ENCODE results near the gene STAB1.

STAB1 gene

GRCh38 chr3:52490035-52490938 is 4.9 kb upstream of the STAB1 start:
- H3K27ac ChIP-seq (ENCODE audit: low read length): no peak overlapping the region
- H3K9me3 ChIP-seq (ENCODE audit: control insufficient read depth in 1 of 2, low read length in 2 of 2): no peaks in the 10 kb centered on the region
- peaks cover 0 to 14% of the 10 kb centered on the region in 2 donors for H3K4me1 ChIP-seq (ENCODE audit: control insufficient read depth in 1 of 2, insufficient read depth in 2 of 2, low read length in 2 of 2)
- H3K27me3 ChIP-seq (ENCODE audit: low read depth, low read length): no peaks in the 10 kb centered on the region
- no peak overlapping the region for H3K4me3 ChIP-seq (ENCODE audit: low read depth in 1 of 2, low read length in 2 of 2)
- peaks cover 39 to 75% of the 10 kb centered on the region in 2 donors for H3K36me3 ChIP-seq (ENCODE audit: control insufficient read depth in 1 of 2, insufficient read depth in 2 of 2, low read length in 2 of 2)

GRCh38 chr3:52490939-52491526 is 4.1 kb upstream of the STAB1 start:
- no peaks in the 10 kb centered on the region for H3K27me3 ChIP-seq (ENCODE audit: low read depth, low read length)
- peaks cover 0 to 19% of the 10 kb centered on the region in 2 donors for H3K4me1 ChIP-seq (ENCODE audit: control insufficient read depth in 1 of 2, insufficient read depth in 2 of 2, low read length in 2 of 2)
- no peak overlapping the region for H3K4me3 ChIP-seq (ENCODE audit: low read depth in 1 of 2, low read length in 2 of 2)
- H3K9me3 ChIP-seq (ENCODE audit: control insufficient read depth in 1 of 2, low read length in 2 of 2): no peaks in the 10 kb centered on the region
- H3K27ac ChIP-seq (ENCODE audit: low read length): peak overlapping the region; percentile 23
- H3K36me3 ChIP-seq (ENCODE audit: control insufficient read depth in 1 of 2, insufficient read depth in 2 of 2, low read length in 2 of 2): peaks cover 38 to 68% of the 10 kb centered on the region in 2 donors

- Histone ChIP-seq H3K27me3 (ENCODE audit: low read depth, low read length) (no peaks in the 10 kb centered on the region), H3K4me3 (ENCODE audit: low read depth in 1 of 2, low read length in 2 of 2) (no peak overlapping the region), H3K9me3 (ENCODE audit: control insufficient read depth in 1 of 2, low read length in 2 of 2) (no peaks in the 10 kb centered on the region), H3K36me3 (ENCODE audit: control insufficient read depth in 1 of 2, insufficient read depth in 2 of 2, low read length in 2 of 2) (peaks cover 36 to 59% of the 10 kb centered on the region in 2 donors), H3K27ac (ENCODE audit: low read length) (no peak overlapping the region), H3K4me1 (ENCODE audit: control insufficient read depth in 1 of 2, insufficient read depth in 2 of 2, low read length in 2 of 2) (peaks cover 0 to 19% of the 10 kb centered on the region in 2 donors)
Observed at GRCh38 chr3:52492059-52492458, 3.1 kb upstream of the STAB1 start.

- H3K36me3 ChIP-seq (ENCODE audit: control insufficient read depth in 1 of 2, insufficient read depth in 2 of 2, low read length in 2 of 2): peaks cover 27 to 45% of the 10 kb centered on the region in 2 donors
- no peak overlapping the region for H3K27ac ChIP-seq (ENCODE audit: low read length)
- no peak overlapping the region for H3K4me3 ChIP-seq (ENCODE audit: low read depth in 1 of 2, low read length in 2 of 2)
- H3K9me3 ChIP-seq (ENCODE audit: control insufficient read depth in 1 of 2, low read length in 2 of 2): no peaks in the 10 kb centered on the region
- H3K27me3 ChIP-seq (ENCODE audit: low read depth, low read length): no peaks in the 10 kb centered on the region
- H3K4me1 ChIP-seq (ENCODE audit: control insufficient read depth in 1 of 2, insufficient read depth in 2 of 2, low read length in 2 of 2): peaks cover 0 to 19% of the 10 kb centered on the region in 2 donors
Observed at GRCh38 chr3:52493232-52494017, 1.7 kb upstream of the STAB1 start.

- H3K9me3 ChIP-seq (ENCODE audit: control insufficient read depth in 1 of 2, low read length in 2 of 2): no peaks in the 10 kb centered on the region
- no peak overlapping the region for H3K27ac ChIP-seq (ENCODE audit: low read length)
- H3K4me1 ChIP-seq (ENCODE audit: control insufficient read depth in 1 of 2, insufficient read depth in 2 of 2, low read length in 2 of 2): peaks cover 0 to 25% of the 10 kb centered on the region in 2 donors
- H3K36me3 ChIP-seq (ENCODE audit: control insufficient read depth in 1 of 2, insufficient read depth in 2 of 2, low read length in 2 of 2): peaks cover 25 to 36% of the 10 kb centered on the region in 2 donors
- H3K4me3 ChIP-seq (ENCODE audit: low read depth in 1 of 2, low read length in 2 of 2): no peak overlapping the region
- no peaks in the 10 kb centered on the region for H3K27me3 ChIP-seq (ENCODE audit: low read depth, low read length)
Observed at GRCh38 chr3:52494445-52494844, 693 bp upstream of the STAB1 start.

GRCh38 chr3:52495777-52496602 is 852 bp downstream of the STAB1 start:
- peak overlapping the region; percentile 30 to 46 for H3K4me3 ChIP-seq (ENCODE audit: low read depth in 1 of 2, low read length in 2 of 2)
- H3K4me1 ChIP-seq (ENCODE audit: control insufficient read depth in 1 of 2, insufficient read depth in 2 of 2, low read length in 2 of 2): peaks cover 0 to 19% of the 10 kb centered on the region in 2 donors
- peak overlapping the region; percentile 60 for H3K27ac ChIP-seq (ENCODE audit: low read length)
- H3K9me3 ChIP-seq (ENCODE audit: control insufficient read depth in 1 of 2, low read length in 2 of 2): no peaks in the 10 kb centered on the region
- no peaks in the 10 kb centered on the region for H3K27me3 ChIP-seq (ENCODE audit: low read depth, low read length)
- peaks cover 14 to 20% of the 10 kb centered on the region in 2 donors for H3K36me3 ChIP-seq (ENCODE audit: control insufficient read depth in 1 of 2, insufficient read depth in 2 of 2, low read length in 2 of 2)

- Histone ChIP-seq H3K27me3 (ENCODE audit: low read depth, low read length) (no peaks in the 10 kb centered on the region), H3K27ac (ENCODE audit: low read length) (no peak overlapping the region), H3K4me3 (ENCODE audit: low read depth in 1 of 2, low read length in 2 of 2) (no peak overlapping the region), H3K9me3 (ENCODE audit: control insufficient read depth in 1 of 2, low read length in 2 of 2) (no peaks in the 10 kb centered on the region), H3K36me3 (ENCODE audit: control insufficient read depth in 1 of 2, insufficient read depth in 2 of 2, low read length in 2 of 2) (no peaks in the 10 kb centered on the region), H3K4me1 (ENCODE audit: control insufficient read depth in 1 of 2, insufficient read depth in 2 of 2, low read length in 2 of 2) (peaks cover 0 to 16% of the 10 kb centered on the region in 2 donors)
Observed at GRCh38 chr3:52498137-52499054, 3.3 kb downstream of the STAB1 start.

GRCh38 chr3:52501046-52501445 is 5.9 kb downstream of the STAB1 start:
- Histone ChIP-seq H3K27ac (ENCODE audit: low read length) (no peak overlapping the region), H3K9me3 (ENCODE audit: control insufficient read depth in 1 of 2, low read length in 2 of 2) (no peaks in the 10 kb centered on the region), H3K4me1 (ENCODE audit: control insufficient read depth in 1 of 2, insufficient read depth in 2 of 2, low read length in 2 of 2) (peaks cover 0 to 6% of the 10 kb centered on the region in 2 donors), H3K4me3 (ENCODE audit: low read depth in 1 of 2, low read length in 2 of 2) (no peak overlapping the region), H3K27me3 (ENCODE audit: low read depth, low read length) (no peaks in the 10 kb centered on the region), H3K36me3 (ENCODE audit: control insufficient read depth in 1 of 2, insufficient read depth in 2 of 2, low read length in 2 of 2) (no peaks in the 10 kb centered on the region)

GRCh38 chr3:52502001-52502400 is 6.9 kb downstream of the STAB1 start:
- H3K27me3 ChIP-seq (ENCODE audit: low read depth, low read length): no peaks in the 10 kb centered on the region
- H3K36me3 ChIP-seq (ENCODE audit: control insufficient read depth in 1 of 2, insufficient read depth in 2 of 2, low read length in 2 of 2): no peaks in the 10 kb centered on the region
- no peaks in the 10 kb centered on the region for H3K9me3 ChIP-seq (ENCODE audit: control insufficient read depth in 1 of 2, low read length in 2 of 2)
- no peak overlapping the region for H3K27ac ChIP-seq (ENCODE audit: low read length)
- H3K4me3 ChIP-seq (ENCODE audit: low read depth in 1 of 2, low read length in 2 of 2): no peak overlapping the region
- peaks cover 0 to 6% of the 10 kb centered on the region in 2 donors for H3K4me1 ChIP-seq (ENCODE audit: control insufficient read depth in 1 of 2, insufficient read depth in 2 of 2, low read length in 2 of 2)

GRCh38 chr3:52502808-52503350 is 7.7 kb downstream of the STAB1 start:
- Histone ChIP-seq H3K4me3 (ENCODE audit: low read depth in 1 of 2, low read length in 2 of 2) (no peak overlapping the region), H3K36me3 (ENCODE audit: control insufficient read depth in 1 of 2, insufficient read depth in 2 of 2, low read length in 2 of 2) (no peaks in the 10 kb centered on the region), H3K27ac (ENCODE audit: low read length) (no peak overlapping the region), H3K4me1 (ENCODE audit: control insufficient read depth in 1 of 2, insufficient read depth in 2 of 2, low read length in 2 of 2) (peaks cover 0 to 6% of the 10 kb centered on the region in 2 donors), H3K9me3 (ENCODE audit: control insufficient read depth in 1 of 2, low read length in 2 of 2) (no peaks in the 10 kb centered on the region), H3K27me3 (ENCODE audit: low read depth, low read length) (no peaks in the 10 kb centered on the region)
